B cell (primary cell): ENCODE measurements around the gene HTR6. TPM values are rescaled to one million over a fixed set of nuclear protein-coding genes. Genes with fewer than 3 reads are reported as not detected.
A peak's percentile ranks its signal among the peaks of the same experiment; 100 is the strongest.

Experiments
- ATAC-seq: fragments of 200-7000 bp; cut with Tn5 transposase; one replicate; pipeline ENCODE4 v1.10.0; 2021; ENCODE audit warnings: low read depth, mild to moderate bottlenecking, moderate number of reproducible peaks, moderate library complexity
- CTCF ChIA-PET: fragments of 350-600 bp; sonication (Branson Sonifier 250); formaldehyde crosslinking; loops from one replicate; lab custom pipeline; 2021; ENCODE audit warnings: antibody characterized with exemption, inconsistent platforms; lab: Charles Lee
- POLR2A ChIA-PET: fragments of 350-600 bp; sonication (Branson Sonifier 250); formaldehyde crosslinking; loops from one replicate; lab custom pipeline; 2021; ENCODE audit warnings: antibody characterized with exemption; lab: Charles Lee
- DNase-seq: peaks from one replicate; pipeline ENCODE4 v3.0.0; 2013
- H2AFZ ChIP-seq: 2 replicates; pipeline ENCODE4 v1.6.1; 2012; ENCODE audit warnings: mild to moderate bottlenecking, low read depth, low read length; ENCODE audit not compliant: insufficient read depth, poor library complexity, severe bottlenecking
- H3K27ac ChIP-seq, 2 donors: 1 replicate in 1 of 2; 2 replicates in 1 of 2; pipeline ENCODE4 v1.5.1; 2012 to 2013; ENCODE audit warnings: low read length in 2 of 2, mild to moderate bottlenecking in 2 of 2, moderate library complexity in 1 of 2
- H3K27me3 ChIP-seq, 4 experiments: fragments of 200-600 bp in 1 of 4; sonication (generic) in 1 of 4; replicated peaks in 1 of 4; 1 replicate in 2 of 4; 2 replicates in 2 of 4; pipeline versions ENCODE4 v1.6.1 to v1.7.0; 2013 to 2016; ENCODE audit warnings: low read length in 3 of 4, mild to moderate bottlenecking in 2 of 4, mixed read lengths in 1 of 4, moderate library complexity in 1 of 4; ENCODE audit not compliant: insufficient read depth in 4 of 4, control insufficient read depth in 3 of 4; ENCODE audit errors: control extremely low read depth in 1 of 4
- H3K36me3 ChIP-seq, 2 experiments: replicated peaks in 1 of 2; 1 replicate in 1 of 2; 2 replicates in 1 of 2; pipeline versions ENCODE4 v1.6.1 to v1.7.1; 2013; ENCODE audit warnings: low read length in 1 of 2; ENCODE audit not compliant: insufficient read depth in 2 of 2, control insufficient read depth in 1 of 2; ENCODE audit errors: control extremely low read depth in 1 of 2, extremely low read depth in 1 of 2
- H3K4me1 ChIP-seq, 2 donors: fragments of 200-600 bp in 1 of 2; sonication (generic) in 1 of 2; 1 replicate in 1 of 2; 2 replicates in 1 of 2; pipeline versions ENCODE4 v1.5.1 to v1.6.1; 2013 to 2017; ENCODE audit warnings: low read length in 2 of 2; ENCODE audit not compliant: control insufficient read depth in 2 of 2, insufficient read depth in 2 of 2
- H3K4me2 ChIP-seq: replicated peaks from 2 replicates; pipeline ENCODE3; 2012; ENCODE audit warnings: mild to moderate bottlenecking, low read depth, low read length; ENCODE audit not compliant: poor library complexity, severe bottlenecking
- H3K4me3 ChIP-seq, 5 experiments: fragments of 200-600 bp in 1 of 5; sonication (generic) in 1 of 5; 1 replicate in 3 of 5; 2 replicates in 2 of 5; pipeline versions ENCODE4 v1.5.1 to v1.7.0; 2011 to 2016; ENCODE audit warnings: low read length in 4 of 5, mild to moderate bottlenecking in 4 of 5, low read depth in 2 of 5, control low read depth in 1 of 5, moderate library complexity in 1 of 5; ENCODE audit not compliant: insufficient read depth in 1 of 5; ENCODE audit errors: control extremely low read depth in 1 of 5, extremely low read depth in 1 of 5
- H3K79me2 ChIP-seq: fragments of 200-600 bp; sonication (generic); one replicate; pipeline ENCODE4 v1.6.0; 2016; ENCODE audit warnings: low read length; ENCODE audit not compliant: control insufficient read depth, insufficient read depth
- H3K9ac ChIP-seq: fragments of 200-600 bp; sonication (generic); 2 replicates; pipeline ENCODE4 v1.6.1; 2017; ENCODE audit warnings: mild to moderate bottlenecking, low read length, moderate library complexity
- H3K9me3 ChIP-seq, 3 donors: one replicate each; pipeline versions ENCODE4 v1.6.1 to v1.7.1; 2013; ENCODE audit warnings: low read length in 2 of 3; ENCODE audit not compliant: control insufficient read depth in 2 of 3, insufficient read depth in 1 of 3; ENCODE audit errors: control extremely low read depth in 1 of 3
- H4K20me1 ChIP-seq: 2 replicates; pipeline ENCODE4 v1.6.0; 2012; ENCODE audit warnings: mild to moderate bottlenecking, low read length; ENCODE audit not compliant: insufficient read depth, control insufficient read depth, poor library complexity, severe bottlenecking
- H3K27ac Mint-ChIP-seq: one replicate; pipeline ENCODE4 v1.8.0; 2021; ENCODE audit warnings: mixed read lengths
- H3K27me3 Mint-ChIP-seq: one replicate; pipeline ENCODE4 v1.8.0; 2021; ENCODE audit warnings: mixed read lengths
- H3K4me1 Mint-ChIP-seq: one replicate; pipeline ENCODE4 v1.8.0; 2021; ENCODE audit warnings: mixed read lengths
- H3K4me3 Mint-ChIP-seq: one replicate; pipeline ENCODE4 v1.8.0; 2021; ENCODE audit warnings: mixed read lengths
- H3K9me3 Mint-ChIP-seq: one replicate; pipeline ENCODE4 v1.8.0; 2022; ENCODE audit warnings: mixed read lengths; ENCODE audit not compliant: insufficient read depth
- CTCF ChIP-seq: fragments of 200-600 bp; IDR thresholded peaks from one replicate; pipeline ENCODE4 v1.8.0; 2022; ENCODE audit warnings: antibody characterized with exemption, mild to moderate bottlenecking
- EZH2 ChIP-seq: IDR thresholded peaks from 2 replicates; pipeline ENCODE4 v1.6.1; 2012; ENCODE audit warnings: borderline replicate concordance, low read depth, mild to moderate bottlenecking, moderate library complexity, low read length; ENCODE audit not compliant: insufficient read depth, poor library complexity, severe bottlenecking
- whole genome bisulfite sequencing: methylation state at CpG from one replicate; pipeline ENCODE4 v1.1.5; 2013; ENCODE audit warnings: missing lambda C conversion rate; ENCODE audit not compliant: insufficient coverage; 5-methylcytosine and 5-hydroxymethylcytosine counted together
- intact Hi-C: fragments of 100-400 bp; cut with micrococcal nuclease; formaldehyde crosslinking; loops from one replicate; pipeline ENCODE4 v1.10.0; 2022
- polyA plus RNA-seq: library from polyadenylated mRNA; depleted of rRNA; stranded (reverse); fragments of >200 nt; gene quantifications from 2 replicates; pipeline ENCODE4 v1.2.3, GENCODE V29; 2012
- total RNA-seq, 2 donors: library from RNA; stranded (reverse); fragments of 120-200 nt in 1 of 2; gene quantifications; 1 replicate in 1 of 2; 2 replicates in 1 of 2; pipeline versions ENCODE4 v1.2.3 to v1.2.4, GENCODE V29; 2013 to 2022

Gene HTR6
- total and polyA plus RNA-seq, 2 donors (not counting 1 experiment from before 2014, with no cell fraction given): not detected

- Mint-ChIP-seq H3K27me3 (no peaks in the 10 kb centered on the region), H3K9me3 (no peaks in the 10 kb centered on the region), H3K27ac (no peak overlapping the region), H3K4me3 (no peak overlapping the region), H3K4me1 (peaks cover 10% of the 10 kb centered on the region)
- H3K4me3 ChIP-seq: no peak overlapping the region
- ChIA-PET CTCF (interaction anchor here (0.7 to 1.2 kb wide), 5 partner anchors 8 to 37 kb away, joined by 3 to 5 read pairs (median 3); no protein-coding TSS in a partner anchor), POLR2A (no interaction called here)
- 73% methylated on average over 3 of the region's 4 CpGs for WGBS
- no peaks in the 10 kb centered on the region for H3K27me3 ChIP-seq
- H4K20me1 ChIP-seq: no peaks in the 10 kb centered on the region
- H3K79me2 ChIP-seq: no peaks in the 10 kb centered on the region
- ATAC-seq: no peak
- TF ChIP-seq EZH2: no peak
- TF ChIP-seq CTCF: no peak
- no peak overlapping the region for H3K9ac ChIP-seq
- H2AFZ ChIP-seq: no peak overlapping the region
- no peaks in the 10 kb centered on the region for H3K9me3 ChIP-seq
- H3K4me2 ChIP-seq: no peak overlapping the region
- intact Hi-C loops: no loop called here
- DNase-seq: peak; percentile 27
- H3K27ac ChIP-seq: no peak overlapping the region
- H3K36me3 ChIP-seq: peaks cover 0 to 22% of the 10 kb centered on the region in 2 experiments
- peaks cover 0 to 6% of the 10 kb centered on the region in 2 donors for H3K4me1 ChIP-seq
Measured at GRCh38 chr1:19698181-19698580, 33.5 kb downstream of the HTR6 start.

- no peak overlapping the region for H2AFZ ChIP-seq
- Mint-ChIP-seq H3K9me3 (no peaks in the 10 kb centered on the region), H3K27ac (no peak overlapping the region), H3K27me3 (no peaks in the 10 kb centered on the region), H3K4me1 (peaks cover 12% of the 10 kb centered on the region), H3K4me3 (no peak overlapping the region)
- H3K27me3 ChIP-seq: no peaks in the 10 kb centered on the region
- ChIA-PET CTCF (interaction anchor here (0.7 kb wide), 1 partner anchor 801 kb away, joined by 3 read pairs; no protein-coding TSS in a partner anchor), POLR2A (no interaction called here)
- H3K4me3 ChIP-seq: no peak overlapping the region
- no peaks in the 10 kb centered on the region for H3K9me3 ChIP-seq
- no peaks in the 10 kb centered on the region for H4K20me1 ChIP-seq
- no peak overlapping the region for H3K27ac ChIP-seq
- H3K36me3 ChIP-seq: peaks cover 0 to 15% of the 10 kb centered on the region in 2 experiments
- H3K4me2 ChIP-seq: no peak overlapping the region
- no peaks in the 10 kb centered on the region for H3K79me2 ChIP-seq
- no peak for ATAC-seq
- 93% methylated on average over 14 of the region's 14 CpGs for WGBS
- H3K4me1 ChIP-seq: peaks cover 0 to 6% of the 10 kb centered on the region in 2 donors
- DNase-seq: no peak
- intact Hi-C loops: no loop called here
- no peak overlapping the region for H3K9ac ChIP-seq
- TF ChIP-seq CTCF (no peak), EZH2 (no peak)
Measured at GRCh38 chr1:19700079-19700777, 35.6 kb downstream of the HTR6 start.
